HepG2 (cell line): Measurements from ENCODE around the gene SLC22A31. TPM values are rescaled to one million over a fixed set of nuclear protein-coding genes. Genes with fewer than 3 reads are reported as not detected.
A peak's percentile ranks its signal among the peaks of the same experiment; 100 is the strongest.

Experiments
- BATF2 ChIP-seq: sonication (generic); formaldehyde crosslinking; IDR thresholded peaks from 2 replicates; pipeline ENCODE4 v1.8.0; 2022; ENCODE audit warnings: mild to moderate bottlenecking, missing genetic modification reagents, moderate library complexity
- ELK4 ChIP-seq: sonication (generic); formaldehyde crosslinking; IDR thresholded peaks from 2 replicates; pipeline ENCODE4 v1.9.0; 2021; ENCODE audit warnings: missing genetic modification reagents, borderline replicate concordance
- HNRNPL ChIP-seq: fragments of 200-400 bp; formaldehyde crosslinking; IDR thresholded peaks from 2 replicates; pipeline ENCODE4 v1.6.1; 2017; ENCODE audit warnings: mild to moderate bottlenecking, low read depth, low read length
- HNRNPLL ChIP-seq: fragments of 200-400 bp; formaldehyde crosslinking; IDR thresholded peaks from 2 replicates; pipeline ENCODE4 v1.6.1; 2017; ENCODE audit warnings: mild to moderate bottlenecking, low read depth, low read length; ENCODE audit not compliant: poor library complexity, severe bottlenecking
- JDP2 ChIP-seq: sonication (generic); formaldehyde crosslinking; IDR thresholded peaks from 2 replicates; pipeline ENCODE4 v1.8.1; 2022; ENCODE audit warnings: missing genetic modification reagents, borderline replicate concordance
- JUN ChIP-seq: sonication (generic); formaldehyde crosslinking; IDR thresholded peaks from 2 replicates; pipeline ENCODE4 v1.4.0; 2020; ENCODE audit warnings: mild to moderate bottlenecking, missing genetic modification reagents
- JUND ChIP-seq: sonication (generic); formaldehyde crosslinking; IDR thresholded peaks from 2 replicates; pipeline ENCODE4 v1.8.0; 2022; ENCODE audit warnings: mild to moderate bottlenecking, missing genetic modification reagents
- NFE2L1 ChIP-seq: sonication (generic); formaldehyde crosslinking; IDR thresholded peaks from 2 replicates; pipeline ENCODE4 v1.4.0; 2020; ENCODE audit warnings: missing genetic modification reagents, mild to moderate bottlenecking, borderline replicate concordance
- NFYB ChIP-seq: sonication (generic); formaldehyde crosslinking; IDR thresholded peaks from 2 replicates; pipeline ENCODE4 v1.4.0; 2020; ENCODE audit warnings: missing genetic modification reagents
- NFYC ChIP-seq: IDR thresholded peaks from 2 replicates; pipeline ENCODE4 v1.6.1; 2016; ENCODE audit warnings: missing genetic modification reagents, missing compliant biosample characterization
- PRDM4 ChIP-seq: sonication (generic); formaldehyde crosslinking; IDR thresholded peaks from 2 replicates; pipeline ENCODE4 v1.9.0; 2021; ENCODE audit warnings: missing genetic modification reagents, borderline replicate concordance
- SP5 ChIP-seq: IDR thresholded peaks from 2 replicates; pipeline ENCODE4 v1.6.1; 2016; ENCODE audit warnings: low read depth, borderline replicate concordance
- TARDBP ChIP-seq: sonication (generic); formaldehyde crosslinking; IDR thresholded peaks from 2 replicates; pipeline ENCODE4 v1.8.0; 2022; ENCODE audit warnings: mild to moderate bottlenecking, missing genetic modification reagents
- ZNF256 ChIP-seq: sonication (generic); formaldehyde crosslinking; conservative IDR thresholded peaks from 2 replicates; pipeline ENCODE4 v1.4.0; 2020; ENCODE audit warnings: missing genetic modification reagents
- ZNF282 ChIP-seq: fragments of 450-650 bp; IDR thresholded peaks from 2 replicates; pipeline ENCODE4 v1.6.1; 2018; ENCODE audit not compliant: partially characterized antibody
- ZNF331 ChIP-seq: sonication (generic); formaldehyde crosslinking; IDR thresholded peaks from 2 replicates; pipeline ENCODE4 v1.4.0; 2020; ENCODE audit warnings: missing genetic modification reagents
- ZNF431 ChIP-seq: sonication (generic); formaldehyde crosslinking; IDR thresholded peaks from 2 replicates; pipeline ENCODE4 v1.9.0; 2022; ENCODE audit warnings: missing genetic modification reagents, low read depth, mild to moderate bottlenecking, borderline replicate concordance
- ZNF569 ChIP-seq: sonication (generic); formaldehyde crosslinking; IDR thresholded peaks from 2 replicates; pipeline ENCODE4 v1.5.0; 2020; ENCODE audit warnings: mild to moderate bottlenecking, missing genetic modification reagents, moderate library complexity, borderline replicate concordance
- ZNF724P ChIP-seq: sonication (generic); formaldehyde crosslinking; IDR thresholded peaks from 2 replicates; pipeline ENCODE4 v1.8.0; 2022; ENCODE audit warnings: missing genetic modification reagents, borderline replicate concordance
- ZNF816 ChIP-seq: sonication (generic); formaldehyde crosslinking; IDR thresholded peaks from 2 replicates; pipeline ENCODE4 v1.8.0; 2022; ENCODE audit warnings: missing genetic modification reagents, mild to moderate bottlenecking, borderline replicate concordance
- polyA plus RNA-seq, 8 experiments: library from polyadenylated mRNA; depleted of rRNA in 3 of 8; stranded (reverse) in 7 of 8; unstranded in 1 of 8; fragments of >200 nt; fragmentation: Illumina TruSeq in 4 of 8; extraction: Trizol in 4 of 8; gene quantifications; 2 replicates each; pipeline versions ENCODE4 v1.2.1 to v1.2.3, GENCODE V29; 2011 to 2016; ENCODE audit warnings: low read depth in 4 of 8, missing spikeins in 1 of 8, mixed read lengths in 1 of 8; ENCODE audit not compliant: insufficient read depth in 1 of 8
- total RNA-seq, 5 experiments: library from RNA; depleted of rRNA; stranded (reverse); fragments of >200 nt; fragmentation: Illumina TruSeq; extraction: Trizol; gene quantifications; 2 replicates each; pipeline ENCODE4 v1.2.3, GENCODE V29; 2016; ENCODE audit warnings: low read depth in 1 of 5
- TF ChIP-seq, protein P1 (sequence below): sonication (generic); formaldehyde crosslinking; IDR thresholded peaks from 2 replicates; pipeline ENCODE4 v1.4.0; 2020; ENCODE audit warnings: missing genetic modification reagents, borderline replicate concordance
- TF ChIP-seq, protein P2 (sequence below): sonication (generic); formaldehyde crosslinking; IDR thresholded peaks from 2 replicates; pipeline ENCODE4 v1.4.0; 2020; ENCODE audit warnings: low read depth, mild to moderate bottlenecking, missing genetic modification reagents

The SLC22A31 gene
- total and polyA plus RNA-seq, 2 of the 13 experiments (the other 11 are each of a cell fraction or from before 2014, with no cell fraction given): 67.3 to 83.3 TPM

GRCh38 chr16:89216315-89217137 is 16.2 kb upstream of the SLC22A31 start (continued):
- no peak for TF ChIP-seq ELK4
- TF ChIP-seq ZNF569: no peak
- peak; percentile 58 for TF ChIP-seq ZNF331 (CRISPR knock-in tag)
- no peak; the same call in 1 of the 2 replicates for TF ChIP-seq BATF2 (CRISPR knock-in tag)
- TF ChIP-seq, protein P1, sequence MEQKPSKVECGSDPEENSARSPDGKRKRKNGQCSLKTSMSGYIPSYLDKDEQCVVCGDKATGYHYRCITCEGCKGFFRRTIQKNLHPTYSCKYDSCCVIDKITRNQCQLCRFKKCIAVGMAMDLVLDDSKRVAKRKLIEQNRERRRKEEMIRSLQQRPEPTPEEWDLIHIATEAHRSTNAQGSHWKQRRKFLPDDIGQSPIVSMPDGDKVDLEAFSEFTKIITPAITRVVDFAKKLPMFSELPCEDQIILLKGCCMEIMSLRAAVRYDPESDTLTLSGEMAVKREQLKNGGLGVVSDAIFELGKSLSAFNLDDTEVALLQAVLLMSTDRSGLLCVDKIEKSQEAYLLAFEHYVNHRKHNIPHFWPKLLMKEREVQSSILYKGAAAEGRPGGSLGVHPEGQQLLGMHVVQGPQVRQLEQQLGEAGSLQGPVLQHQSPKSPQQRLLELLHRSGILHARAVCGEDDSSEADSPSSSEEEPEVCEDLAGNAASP (CRISPR knock-in tag): peak; percentile 64; the same call in 1 of the 2 replicates
- no peak for TF ChIP-seq ZNF431 (CRISPR knock-in tag)
- TF ChIP-seq, protein P2, sequence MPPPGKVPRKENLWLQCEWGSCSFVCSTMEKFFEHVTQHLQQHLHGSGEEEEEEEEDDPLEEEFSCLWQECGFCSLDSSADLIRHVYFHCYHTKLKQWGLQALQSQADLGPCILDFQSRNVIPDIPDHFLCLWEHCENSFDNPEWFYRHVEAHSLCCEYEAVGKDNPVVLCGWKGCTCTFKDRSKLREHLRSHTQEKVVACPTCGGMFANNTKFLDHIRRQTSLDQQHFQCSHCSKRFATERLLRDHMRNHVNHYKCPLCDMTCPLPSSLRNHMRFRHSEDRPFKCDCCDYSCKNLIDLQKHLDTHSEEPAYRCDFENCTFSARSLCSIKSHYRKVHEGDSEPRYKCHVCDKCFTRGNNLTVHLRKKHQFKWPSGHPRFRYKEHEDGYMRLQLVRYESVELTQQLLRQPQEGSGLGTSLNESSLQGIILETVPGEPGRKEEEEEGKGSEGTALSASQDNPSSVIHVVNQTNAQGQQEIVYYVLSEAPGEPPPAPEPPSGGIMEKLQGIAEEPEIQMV (CRISPR knock-in tag): no peak; the same call in 1 of the 2 replicates
- TF ChIP-seq ZNF724P (CRISPR knock-in tag): no peak
- TF ChIP-seq JUN (CRISPR knock-in tag): no peak
- TF ChIP-seq ZNF282: no peak
- TF ChIP-seq NFYB (CRISPR knock-in tag): no peak
- TF ChIP-seq NFE2L1: no peak
- no peak for TF ChIP-seq ZNF816
- no peak for TF ChIP-seq ZNF256 (CRISPR knock-in tag)
- no peak for TF ChIP-seq PRDM4
- no peak for TF ChIP-seq HNRNPL
- TF ChIP-seq JDP2 (CRISPR knock-in tag): no peak
- no peak for TF ChIP-seq TARDBP (CRISPR knock-in tag)
- 0 out of 2 replicates have a peak, but pooled peaks have one; percentile 24 for TF ChIP-seq JUND (CRISPR knock-in tag)
- no peak for TF ChIP-seq SP5 (CRISPR knock-in tag)
- no peak; the same call in 1 of the 2 replicates for TF ChIP-seq NFYC (CRISPR knock-in tag)
- no peak for TF ChIP-seq HNRNPLL
